Liver (tissue), 9 donors: Measurements from ENCODE around the gene DISC1. TPM values are rescaled to one million over a fixed set of nuclear protein-coding genes. Genes with fewer than 3 reads are reported as not detected.

Source experiments
- DNase-seq: peaks from one replicate; pipeline ENCODE4 v3.0.0-alpha.2; 2017; ENCODE audit warnings: low spot score
- H3K27ac ChIP-seq, 2 donors: one replicate each; pipeline ENCODE4 v1.7.0; 2013; ENCODE audit warnings: inconsistent platforms in 2 of 2, low read length in 2 of 2, control low read depth in 1 of 2, low read depth in 1 of 2, mild to moderate bottlenecking in 1 of 2
- H3K27me3 ChIP-seq, 4 donors: one replicate each; pipeline versions ENCODE4 v1.6.1 to v1.7.0; 2013; ENCODE audit warnings: low read length in 3 of 4, inconsistent platforms in 1 of 4, mild to moderate bottlenecking in 1 of 4, moderate library complexity in 1 of 4; ENCODE audit not compliant: control insufficient read depth in 4 of 4, insufficient read depth in 4 of 4
- H3K36me3 ChIP-seq, 4 donors: one replicate each; pipeline versions ENCODE4 v1.6.1 to v1.7.0; 2013; ENCODE audit warnings: low read length in 3 of 4, mild to moderate bottlenecking in 3 of 4, low read depth in 1 of 4, moderate library complexity in 1 of 4; ENCODE audit not compliant: control insufficient read depth in 4 of 4, insufficient read depth in 3 of 4
- H3K4me1 ChIP-seq, 4 donors: one replicate each; pipeline versions ENCODE4 v1.6.1 to v1.7.0; 2013; ENCODE audit warnings: low read length in 3 of 4, mild to moderate bottlenecking in 3 of 4, moderate library complexity in 1 of 4; ENCODE audit not compliant: control insufficient read depth in 4 of 4, insufficient read depth in 4 of 4
- H3K4me3 ChIP-seq, 3 donors: one replicate each; pipeline versions ENCODE4 v1.6.1 to v1.7.0; 2013; ENCODE audit warnings: low read length in 3 of 3, control low read depth in 1 of 3, low read depth in 1 of 3, mild to moderate bottlenecking in 1 of 3
- H3K9ac ChIP-seq, 2 donors: one replicate each; pipeline ENCODE4 v1.7.0; 2013; ENCODE audit warnings: low read length in 2 of 2, mild to moderate bottlenecking in 2 of 2, moderate library complexity in 2 of 2, control low read depth in 1 of 2, low read depth in 1 of 2
- H3K9me3 ChIP-seq, 4 donors: one replicate each; pipeline versions ENCODE4 v1.6.1 to v1.7.0; 2013; ENCODE audit warnings: low read length in 3 of 4; ENCODE audit not compliant: control insufficient read depth in 4 of 4
- EGR1 ChIP-seq, 2 donors: IDR thresholded peaks; 2 replicates each; pipeline ENCODE4 v1.6.1; 2016 to 2018; ENCODE audit warnings: antibody characterized with exemption in 2 of 2, low read depth in 2 of 2
- FOXA2 ChIP-seq: IDR thresholded peaks from 2 replicates; pipeline ENCODE4 v1.6.1; 2016; ENCODE audit warnings: antibody characterized with exemption
- HNF4A ChIP-seq, 2 donors: conservative IDR thresholded peaks; 2 replicates each; pipeline ENCODE4 v1.6.1; 2016; ENCODE audit warnings: antibody characterized with exemption in 2 of 2, mild to moderate bottlenecking in 2 of 2
- JUND ChIP-seq, 2 donors: IDR thresholded peaks; 2 replicates each; pipeline ENCODE4 v1.6.1; 2016; ENCODE audit warnings: antibody characterized with exemption in 2 of 2
- MAX ChIP-seq: IDR thresholded peaks from 2 replicates; pipeline ENCODE4 v1.6.1; 2016; ENCODE audit warnings: antibody characterized with exemption
- NR2F2 ChIP-seq: IDR thresholded peaks from 2 replicates; pipeline ENCODE4 v1.6.1; 2016; ENCODE audit warnings: antibody characterized with exemption
- RAD21 ChIP-seq, 2 donors: IDR thresholded peaks; 2 replicates each; pipeline ENCODE4 v1.6.1; 2016; ENCODE audit warnings: antibody characterized with exemption in 2 of 2, mild to moderate bottlenecking in 2 of 2
- RXRA ChIP-seq, 2 donors: IDR thresholded peaks; 2 replicates each; pipeline ENCODE4 v1.6.1; 2017 to 2018; ENCODE audit warnings: antibody characterized with exemption in 2 of 2, mild to moderate bottlenecking in 1 of 2
- SP1 ChIP-seq: IDR thresholded peaks from 2 replicates; pipeline ENCODE4 v1.6.1; 2018; ENCODE audit warnings: antibody characterized with exemption, mild to moderate bottlenecking
- TAF1 ChIP-seq: conservative IDR thresholded peaks from 2 replicates; pipeline ENCODE4 v1.6.1; 2016; ENCODE audit warnings: antibody characterized with exemption, mild to moderate bottlenecking
- YY1 ChIP-seq: IDR thresholded peaks from 2 replicates; pipeline ENCODE4 v1.6.1; 2016; ENCODE audit warnings: antibody characterized with exemption, mild to moderate bottlenecking
- WGBS: extraction: QIAGEN DNeasy Blood & Tissue Kit; methylation state at CpG from one replicate; pipeline ENCODE4 v1.1.7; 2013; 5-methylcytosine and 5-hydroxymethylcytosine counted together
- polyA plus RNA-seq, 2 donors: library from polyadenylated mRNA; stranded (reverse) in 1 of 2; unstranded in 1 of 2; fragments of 200-250 nt in 1 of 2; fragments of >200 nt in 1 of 2; fragmentation: Nextera tagmentation in 1 of 2; extraction: Ambion mirVana in 1 of 2; gene quantifications; one replicate each; pipeline versions ENCODE4 v1.2.1 to v1.2.3, GENCODE V29; 2013 to 2015
- total RNA-seq, 2 donors: library from RNA; depleted of rRNA; stranded (reverse); fragments of >200 nt; gene quantifications; one replicate each; pipeline ENCODE4 v1.2.3, GENCODE V29; 2014
- TF ChIP-seq, protein P1 (sequence below): IDR thresholded peaks from 2 replicates; pipeline ENCODE4 v1.6.1; 2016; ENCODE audit warnings: antibody characterized with exemption
- TF ChIP-seq, protein P2 (sequence below): IDR thresholded peaks from 2 replicates; pipeline ENCODE4 v1.6.1; 2016; ENCODE audit warnings: antibody characterized with exemption, mild to moderate bottlenecking
- TF ChIP-seq, protein P3 (sequence below): IDR thresholded peaks from 2 replicates; pipeline ENCODE4 v1.6.1; 2016; ENCODE audit warnings: antibody characterized with exemption
- donor health status: healthy.
- donor health status: healthy.
- donor health status: healthy.
- donor health status: healthy.
- donor health status: healthy.

The DISC1 gene
- total and polyA plus RNA-seq, 4 donors = 0.45 to 6.3 (median 2.3) TPM

- Histone ChIP-seq H3K9me3 (peaks cover 0 to 1% (median 0%) of the 10 kb centered on the region in 4 donors), H3K36me3 (peaks cover 0 to 2% (median 0%) of the 10 kb centered on the region in 4 donors), H3K4me3 (no peak overlapping the region), H3K27ac (no peak overlapping the region), H3K9ac (no peak overlapping the region), H3K4me1 (no peaks in the 10 kb centered on the region), H3K27me3 (no peaks in the 10 kb centered on the region)
- WGBS = 73% methylated on average over 1 of the region's 1 CpG
- no peak for DNase-seq
- no peak for TF ChIP-seq RAD21 (IDR thresholded peaks at IDR 0.05)
- TF ChIP-seq YY1 = no peak
- TF ChIP-seq TAF1 = no peak
- TF ChIP-seq SP1 = no peak
- TF ChIP-seq EGR1 (IDR thresholded peaks at IDR 0.05; ENCODE audit: low read depth in 2 of 2) = no peak
- TF ChIP-seq JUND (IDR thresholded peaks at IDR 0.05) = no peak
- TF ChIP-seq RXRA (IDR thresholded peaks at IDR 0.05) = no peak
These were observed 299.8 kb downstream of the DISC1 start for GRCh38 chr1:231926340-231926739.

GRCh38 chr1:231926933-231927332 lies 300.3 kb downstream of the DISC1 start:
- Histone ChIP-seq H3K36me3 (peaks cover 0 to 2% (median 0%) of the 10 kb centered on the region in 4 donors), H3K4me3 (no peak overlapping the region), H3K4me1 (no peaks in the 10 kb centered on the region), H3K27me3 (no peaks in the 10 kb centered on the region), H3K27ac (no peak overlapping the region), H3K9me3 (peaks cover 0 to 3% (median 3%) of the 10 kb centered on the region in 4 donors), H3K9ac (no peak overlapping the region)
- 82% methylated on average over 2 of the region's 2 CpGs for WGBS
- no peak for DNase-seq
- TF ChIP-seq SP1 (no peak), JUND (IDR thresholded peaks at IDR 0.05) (no peak), HNF4A (conservative IDR thresholded peaks at IDR 0.05) (no peak), FOXA2 (no peak), RAD21 (IDR thresholded peaks at IDR 0.05) (no peak), RXRA (IDR thresholded peaks at IDR 0.05) (no peak), TAF1 (no peak), MAX (no peak), EGR1 (IDR thresholded peaks at IDR 0.05; ENCODE audit: low read depth in 2 of 2) (no peak)
- TF ChIP-seq, protein P1, sequence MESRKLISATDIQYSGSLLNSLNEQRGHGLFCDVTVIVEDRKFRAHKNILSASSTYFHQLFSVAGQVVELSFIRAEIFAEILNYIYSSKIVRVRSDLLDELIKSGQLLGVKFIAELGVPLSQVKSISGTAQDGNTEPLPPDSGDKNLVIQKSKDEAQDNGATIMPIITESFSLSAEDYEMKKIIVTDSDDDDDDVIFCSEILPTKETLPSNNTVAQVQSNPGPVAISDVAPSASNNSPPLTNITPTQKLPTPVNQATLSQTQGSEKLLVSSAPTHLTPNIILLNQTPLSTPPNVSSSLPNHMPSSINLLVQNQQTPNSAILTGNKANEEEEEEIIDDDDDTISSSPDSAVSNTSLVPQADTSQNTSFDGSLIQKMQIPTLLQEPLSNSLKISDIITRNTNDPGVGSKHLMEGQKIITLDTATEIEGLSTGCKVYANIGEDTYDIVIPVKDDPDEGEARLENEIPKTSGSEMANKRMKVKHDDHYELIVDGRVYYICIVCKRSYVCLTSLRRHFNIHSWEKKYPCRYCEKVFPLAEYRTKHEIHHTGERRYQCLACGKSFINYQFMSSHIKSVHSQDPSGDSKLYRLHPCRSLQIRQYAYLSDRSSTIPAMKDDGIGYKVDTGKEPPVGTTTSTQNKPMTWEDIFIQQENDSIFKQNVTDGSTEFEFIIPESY = no peak

DNA sequence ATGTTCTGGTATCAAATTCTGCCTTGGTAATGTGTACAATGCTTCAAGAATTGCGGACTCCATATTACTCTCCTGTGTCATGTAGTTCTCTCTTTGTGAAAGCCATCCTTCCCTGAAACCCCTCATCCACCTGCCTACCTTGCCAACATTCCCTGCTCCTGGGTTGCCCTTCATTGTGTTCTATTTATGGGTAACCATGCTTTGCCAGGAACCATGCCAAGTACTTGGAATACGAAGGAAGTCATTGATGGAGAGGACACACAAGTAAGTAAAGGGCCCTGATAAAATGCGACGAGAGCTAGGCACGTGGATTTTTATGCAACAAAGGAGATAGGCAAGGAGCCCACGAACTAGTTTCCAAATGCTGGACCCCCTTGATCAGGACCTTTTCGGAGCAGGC lies 300.8 kb downstream of the DISC1 start:
- Histone ChIP-seq H3K36me3 (peaks cover 0 to 2% (median 0%) of the 10 kb centered on the region in 4 donors), H3K27me3 (peaks cover 0 to 2% (median 0%) of the 10 kb centered on the region in 4 donors), H3K4me1 (no peaks in the 10 kb centered on the region), H3K9me3 (peaks cover 0 to 8% (median 4%) of the 10 kb centered on the region in 4 donors), H3K4me3 (no peak overlapping the region), H3K9ac (no peak overlapping the region), H3K27ac (no peak overlapping the region)
- DNase-seq = no peak
- WGBS = 83% methylated on average over 7 of the region's 7 CpGs
- TF ChIP-seq EGR1 (IDR thresholded peaks at IDR 0.05; ENCODE audit: low read depth in 2 of 2) = no peak

- Histone ChIP-seq H3K27ac (no peak overlapping the region), H3K9ac (no peak overlapping the region), H3K4me3 (no peak overlapping the region), H3K4me1 (no peaks in the 10 kb centered on the region), H3K27me3 (peaks cover 0 to 2% (median 0%) of the 10 kb centered on the region in 4 donors), H3K36me3 (peaks cover 0 to 2% (median 0%) of the 10 kb centered on the region in 4 donors), H3K9me3 (peaks cover 0 to 9% (median 4%) of the 10 kb centered on the region in 4 donors)
- DNase-seq = no peak
- 55% methylated on average over 8 of the region's 8 CpGs for WGBS
- TF ChIP-seq, protein P1 = no peak
- TF ChIP-seq MAX = no peak
- TF ChIP-seq RXRA (IDR thresholded peaks at IDR 0.05) = no peak
- no peak for TF ChIP-seq NR2F2
- TF ChIP-seq EGR1 (IDR thresholded peaks at IDR 0.05; ENCODE audit: low read depth in 2 of 2) = no peak
- no peak for TF ChIP-seq FOXA2
- no peak for TF ChIP-seq YY1
- TF ChIP-seq, protein P2, sequence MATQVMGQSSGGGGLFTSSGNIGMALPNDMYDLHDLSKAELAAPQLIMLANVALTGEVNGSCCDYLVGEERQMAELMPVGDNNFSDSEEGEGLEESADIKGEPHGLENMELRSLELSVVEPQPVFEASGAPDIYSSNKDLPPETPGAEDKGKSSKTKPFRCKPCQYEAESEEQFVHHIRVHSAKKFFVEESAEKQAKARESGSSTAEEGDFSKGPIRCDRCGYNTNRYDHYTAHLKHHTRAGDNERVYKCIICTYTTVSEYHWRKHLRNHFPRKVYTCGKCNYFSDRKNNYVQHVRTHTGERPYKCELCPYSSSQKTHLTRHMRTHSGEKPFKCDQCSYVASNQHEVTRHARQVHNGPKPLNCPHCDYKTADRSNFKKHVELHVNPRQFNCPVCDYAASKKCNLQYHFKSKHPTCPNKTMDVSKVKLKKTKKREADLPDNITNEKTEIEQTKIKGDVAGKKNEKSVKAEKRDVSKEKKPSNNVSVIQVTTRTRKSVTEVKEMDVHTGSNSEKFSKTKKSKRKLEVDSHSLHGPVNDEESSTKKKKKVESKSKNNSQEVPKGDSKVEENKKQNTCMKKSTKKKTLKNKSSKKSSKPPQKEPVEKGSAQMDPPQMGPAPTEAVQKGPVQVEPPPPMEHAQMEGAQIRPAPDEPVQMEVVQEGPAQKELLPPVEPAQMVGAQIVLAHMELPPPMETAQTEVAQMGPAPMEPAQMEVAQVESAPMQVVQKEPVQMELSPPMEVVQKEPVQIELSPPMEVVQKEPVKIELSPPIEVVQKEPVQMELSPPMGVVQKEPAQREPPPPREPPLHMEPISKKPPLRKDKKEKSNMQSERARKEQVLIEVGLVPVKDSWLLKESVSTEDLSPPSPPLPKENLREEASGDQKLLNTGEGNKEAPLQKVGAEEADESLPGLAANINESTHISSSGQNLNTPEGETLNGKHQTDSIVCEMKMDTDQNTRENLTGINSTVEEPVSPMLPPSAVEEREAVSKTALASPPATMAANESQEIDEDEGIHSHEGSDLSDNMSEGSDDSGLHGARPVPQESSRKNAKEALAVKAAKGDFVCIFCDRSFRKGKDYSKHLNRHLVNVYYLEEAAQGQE = no peak
- TF ChIP-seq, protein P3, sequence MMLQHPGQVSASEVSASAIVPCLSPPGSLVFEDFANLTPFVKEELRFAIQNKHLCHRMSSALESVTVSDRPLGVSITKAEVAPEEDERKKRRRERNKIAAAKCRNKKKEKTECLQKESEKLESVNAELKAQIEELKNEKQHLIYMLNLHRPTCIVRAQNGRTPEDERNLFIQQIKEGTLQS = no peak
- TF ChIP-seq RAD21 (IDR thresholded peaks at IDR 0.05) = no peak
These were observed 302.7 kb downstream of the DISC1 start for GRCh38 chr1:231929311-231929710.
